HG03108 (cell line): ENCODE data around the gene BID.

Source experiments
- ATAC-seq: cut with Tn5 transposase; IDR thresholded peaks from one replicate; pipeline ENCODE4 v1.9.1; 2021; ENCODE audit warnings: moderate library complexity; ENCODE audit not compliant: unreplicated experiment

BID gene

GRCh38 chr22:17784776-17785175 lies 10.5 kb upstream of the BID start:
- ATAC-seq = no peak

DNA sequence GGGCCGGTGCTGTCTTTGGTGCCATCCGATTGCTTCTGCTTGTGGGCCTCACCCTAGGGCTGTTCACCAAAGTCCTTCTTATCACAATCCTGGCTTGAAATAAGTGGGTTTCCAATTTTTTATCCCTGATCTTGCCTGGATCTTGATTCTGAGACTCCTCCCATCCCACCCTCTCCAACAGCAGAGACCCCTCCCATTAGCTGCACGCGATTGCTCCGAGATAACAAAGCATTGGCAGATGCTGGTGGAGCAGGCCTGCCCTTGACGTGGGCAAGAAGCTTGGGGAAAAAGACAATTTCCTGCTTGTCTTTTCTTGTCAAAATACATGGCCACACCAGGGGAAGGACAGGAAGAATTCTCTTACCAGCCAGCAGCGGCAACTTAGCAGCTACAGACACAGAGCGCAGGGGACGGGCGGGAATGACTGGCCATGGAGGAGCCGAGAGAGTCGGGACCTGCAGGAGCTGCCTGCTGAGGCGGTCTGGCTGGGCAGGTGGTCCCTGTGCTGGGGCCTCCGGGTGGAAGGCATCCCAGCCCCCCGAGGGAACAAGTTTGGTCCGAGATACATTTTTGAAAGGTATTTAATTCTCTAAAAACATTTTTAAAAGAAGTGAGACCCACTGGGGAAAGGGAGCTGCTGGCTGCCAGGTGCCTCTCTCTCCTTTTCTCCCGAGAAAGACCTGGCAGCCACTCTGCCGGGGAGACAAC lies 9.7 kb upstream of the BID start:
- ATAC-seq = no peak

GRCh38 chr22:17783312-17783711 lies 9.0 kb upstream of the BID start:
- no peak for ATAC-seq

- no peak for ATAC-seq
Measured at GRCh38 chr22:17782621-17783020, 8.4 kb upstream of the BID start.

GRCh38 chr22:17782158-17782557 lies 7.9 kb upstream of the BID start:
- no peak for ATAC-seq

DNA sequence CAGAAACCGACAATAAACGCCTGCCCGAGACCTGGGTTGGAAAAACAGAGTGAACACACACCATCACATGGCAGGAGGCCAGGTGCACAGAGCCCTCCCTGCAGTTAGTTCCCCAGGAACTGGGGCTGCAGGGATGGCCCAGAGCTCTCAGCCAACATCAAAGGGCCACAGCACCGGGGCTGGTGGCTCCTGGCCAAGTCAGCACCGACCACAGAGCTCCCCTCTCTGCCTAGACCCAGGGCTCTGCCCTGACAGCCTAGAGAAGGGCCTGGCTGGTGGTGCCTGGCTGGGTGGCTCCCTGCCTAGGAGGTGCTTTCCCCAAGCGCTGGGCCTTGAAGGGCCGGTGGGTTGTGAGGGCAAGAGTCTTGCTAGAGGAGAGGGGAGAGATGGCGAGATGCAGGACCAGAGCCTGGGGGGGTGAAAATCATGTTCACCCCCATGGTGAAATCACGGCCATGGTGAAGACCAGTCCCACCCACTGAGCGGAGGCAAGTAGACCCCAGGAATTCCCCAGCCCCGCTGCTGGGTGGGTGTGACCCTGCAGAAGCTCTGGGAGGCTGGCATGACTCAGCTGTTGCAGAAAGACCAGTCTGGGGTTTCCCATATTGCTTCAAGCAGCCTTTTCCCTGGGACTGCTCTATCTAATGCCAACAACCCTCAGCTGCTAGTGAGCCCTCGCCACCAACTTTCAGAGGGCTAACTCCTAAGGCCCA lies 7.2 kb upstream of the BID start:
- ATAC-seq = peak; percentile 42

GRCh38 chr22:17780741-17781318 lies 6.6 kb upstream of the BID start:
- no peak for ATAC-seq

DNA sequence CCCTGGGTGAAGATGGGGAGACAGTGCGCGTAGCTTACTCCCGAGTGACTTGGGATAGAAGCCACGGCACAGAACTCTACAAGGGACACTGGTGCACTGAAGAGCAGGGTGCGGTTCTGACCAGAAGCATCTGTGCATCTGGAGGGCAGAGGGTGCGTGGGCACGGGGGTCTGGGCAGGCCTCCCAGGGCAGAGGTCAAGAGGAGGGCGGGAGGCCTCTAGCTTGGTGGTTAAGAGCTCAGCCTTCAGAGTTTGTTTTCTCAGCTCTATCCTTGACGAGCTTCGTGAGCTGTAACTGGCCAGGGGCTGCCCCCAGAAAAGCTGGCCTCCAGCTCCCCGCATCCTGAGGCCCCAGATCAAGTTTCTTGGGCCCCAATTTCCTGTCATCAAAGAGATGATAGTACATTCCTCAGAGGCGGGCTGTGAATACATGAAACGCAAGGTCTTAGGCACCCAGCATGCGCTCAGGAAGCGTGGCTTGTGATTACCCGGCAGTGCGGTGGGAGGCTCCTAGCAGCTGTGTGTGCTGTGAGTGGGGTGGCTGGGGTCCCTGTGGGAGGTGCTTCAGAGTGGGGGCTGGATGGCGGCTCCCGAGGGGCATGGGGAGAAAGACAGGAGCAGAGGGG lies 6.0 kb upstream of the BID start:
- ATAC-seq = no peak

DNA sequence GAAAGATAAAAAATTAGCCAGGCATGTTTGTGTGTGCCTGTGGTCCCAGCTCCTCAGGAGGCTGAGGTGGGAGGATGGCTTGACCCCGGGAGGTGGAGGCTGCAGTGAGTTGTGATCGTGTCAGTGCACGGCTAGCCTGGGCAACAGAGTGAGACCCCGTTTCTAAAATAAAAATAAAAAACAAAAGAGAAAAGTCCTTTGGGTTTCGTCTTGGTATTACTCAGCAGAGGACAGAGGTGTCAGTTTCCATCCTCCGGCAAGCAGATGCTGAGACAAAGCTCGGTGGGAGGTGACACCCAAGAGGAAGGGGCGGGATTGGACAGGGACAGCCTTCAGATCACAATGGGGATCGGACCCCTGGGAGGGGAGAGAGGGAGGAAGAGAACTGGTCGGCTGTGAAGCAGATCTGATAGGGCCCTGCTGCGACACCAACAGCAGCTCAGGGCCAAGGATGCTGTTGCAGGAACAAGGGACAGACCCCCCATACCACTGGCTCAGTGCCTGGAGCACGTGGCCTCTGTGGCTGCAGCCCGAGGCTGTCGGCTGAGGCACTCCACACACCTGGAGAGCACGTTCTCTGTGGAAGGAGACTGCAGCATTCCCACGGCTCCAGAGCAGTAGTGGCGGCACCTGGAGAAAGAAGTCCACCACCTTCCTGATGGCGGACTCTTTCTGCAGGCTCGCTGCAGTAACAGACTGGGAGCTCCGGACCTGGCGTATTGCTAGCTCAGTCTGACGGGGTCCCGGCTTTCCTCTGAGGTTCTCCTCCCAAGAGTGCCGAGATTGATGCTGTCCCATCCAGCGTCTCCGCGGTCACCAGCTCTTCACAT lies 5.2 kb upstream of the BID start:
- peak; percentile 20 for ATAC-seq

DNA sequence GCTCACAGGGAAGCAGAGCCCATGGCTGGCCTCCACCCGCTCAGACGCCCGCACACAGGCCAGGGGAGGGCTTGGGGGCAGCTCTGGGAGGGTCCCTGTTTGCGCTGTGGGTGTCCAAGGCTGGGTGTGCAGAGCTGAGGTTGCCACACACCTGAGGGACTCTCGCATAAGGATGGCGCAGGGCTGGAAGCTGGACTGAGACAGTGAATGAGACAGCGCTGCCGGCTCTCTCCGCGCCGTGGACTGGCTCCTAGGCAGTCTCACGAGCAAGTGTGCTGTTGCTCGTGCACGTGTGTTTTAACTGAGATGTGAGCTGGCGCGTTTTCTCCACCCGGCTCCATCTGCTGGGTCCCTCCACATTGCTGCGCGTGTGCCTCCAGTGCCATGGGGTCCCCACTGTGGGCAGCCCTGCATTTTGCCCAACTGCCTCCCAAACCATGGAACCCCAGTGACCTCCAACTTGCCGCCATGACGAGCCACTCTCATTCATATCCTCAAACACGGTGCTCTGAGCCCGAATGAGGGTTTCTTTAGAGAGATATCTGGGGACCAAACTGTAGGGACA lies 4.2 kb upstream of the BID start:
- ATAC-seq = no peak

- no peak for ATAC-seq
Measured at GRCh38 chr22:17777717-17778044, 3.4 kb upstream of the BID start.

DNA sequence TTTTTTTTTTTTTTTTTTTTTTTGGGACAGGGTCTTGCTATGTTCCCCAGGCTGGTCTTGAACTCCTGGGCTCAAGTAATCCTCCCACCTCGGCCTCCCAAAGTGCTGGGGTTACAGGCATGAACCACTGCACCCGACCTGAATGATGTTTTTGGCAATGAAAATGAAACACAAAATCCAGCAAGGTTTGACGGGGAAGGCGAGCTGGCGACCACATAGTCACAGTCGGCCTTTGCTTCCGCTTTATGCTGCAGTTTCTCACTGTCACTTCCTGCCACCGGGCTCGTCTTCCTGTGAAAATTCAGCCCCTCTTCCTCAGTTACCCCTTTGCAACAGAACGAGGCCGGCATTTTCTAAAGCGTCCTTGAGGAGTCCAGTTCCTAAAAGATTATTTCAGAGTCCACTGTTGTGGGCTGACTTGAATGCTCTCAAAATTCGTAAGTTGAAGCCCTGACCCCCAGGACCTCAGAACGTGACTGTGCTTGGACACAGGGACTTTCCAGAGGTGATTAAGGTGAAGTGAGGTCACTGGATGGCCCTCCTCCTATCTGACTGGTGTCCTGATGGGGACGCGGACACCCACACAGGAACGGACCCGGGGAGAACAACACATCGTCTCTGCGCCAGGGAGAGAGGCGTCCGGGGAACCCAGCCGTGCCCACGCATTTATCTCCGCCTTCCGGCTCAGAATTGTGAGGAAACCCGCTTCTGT lies 2.9 kb upstream of the BID start:
- ATAC-seq = no peak

DNA sequence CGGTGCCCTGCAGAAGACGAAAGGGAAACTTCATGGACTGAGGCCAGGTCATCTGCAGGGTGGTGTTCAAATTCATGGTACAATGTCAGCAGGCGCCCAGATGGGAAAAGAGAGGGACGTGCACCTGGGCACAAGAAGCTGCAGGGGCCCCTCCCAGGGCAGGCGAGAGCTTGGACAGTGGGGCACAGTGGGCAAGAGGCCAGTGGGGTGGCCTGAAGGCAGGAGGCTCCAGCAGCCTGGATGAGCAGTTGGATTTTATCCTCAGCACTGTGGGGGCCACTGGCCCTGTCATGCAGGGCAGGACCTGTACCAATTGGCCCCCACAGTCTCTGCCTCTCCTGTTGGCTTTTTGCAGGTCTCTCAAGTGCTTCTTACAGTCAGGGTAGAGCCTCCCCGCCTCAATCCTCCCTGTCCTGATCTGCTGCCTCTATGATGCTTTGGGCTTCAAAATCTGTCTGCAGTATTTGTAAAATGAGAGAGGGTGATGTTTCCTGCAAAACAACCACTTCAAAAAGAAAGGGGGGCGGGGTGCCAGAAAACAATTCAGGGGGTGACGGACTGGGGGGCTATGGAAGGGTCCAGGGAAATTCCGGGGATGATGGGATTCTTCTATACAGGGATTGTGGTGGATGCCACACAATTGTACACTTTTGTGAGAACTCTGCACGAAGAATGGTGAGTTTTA lies 1.7 kb upstream of the BID start:
- no peak for ATAC-seq

DNA sequence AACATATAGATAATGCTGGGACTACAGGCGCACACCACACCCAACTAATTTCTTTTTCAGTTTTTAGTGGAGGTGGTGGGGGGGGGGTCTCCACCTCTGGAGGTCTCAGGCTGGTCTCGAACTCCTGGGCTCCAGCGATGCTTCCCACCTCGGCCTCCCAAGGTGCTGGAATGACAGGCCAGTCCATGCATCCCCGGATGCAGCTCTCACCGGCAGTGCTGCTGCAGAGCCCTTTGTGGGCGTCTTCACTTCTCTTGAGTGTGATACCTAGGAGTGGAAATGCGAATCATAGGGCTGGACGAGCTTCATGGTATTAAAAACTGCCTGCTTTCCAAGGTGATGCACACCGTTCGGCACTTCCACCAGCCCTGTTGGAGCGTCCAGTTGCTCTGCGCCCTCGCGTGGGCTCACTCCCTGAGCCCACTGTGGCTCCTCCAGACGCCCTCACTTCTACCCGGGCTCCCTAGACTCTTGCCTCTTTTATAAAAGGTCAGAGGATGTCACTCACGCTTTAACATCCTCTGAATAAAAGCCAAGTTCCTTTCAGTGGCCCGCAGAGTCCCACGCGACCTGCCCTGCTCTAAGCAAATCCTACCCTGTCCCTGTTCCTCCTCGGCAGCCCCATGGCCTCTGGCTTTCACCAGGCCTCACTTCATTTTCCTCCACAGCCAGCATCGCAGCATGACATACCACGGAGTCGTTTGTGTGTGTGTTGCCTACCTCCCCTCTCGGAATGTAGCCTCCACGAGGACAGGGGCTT lies 837 bp upstream of the BID start:
- ATAC-seq = no peak

- ATAC-seq = no peak
Measured at GRCh38 chr22:17773606-17774205, 563 bp downstream of the BID start.

GRCh38 chr22:17772958-17773605 lies 1.2 kb downstream of the BID start:
- ATAC-seq = no peak

GRCh38 chr22:17772249-17772957 lies 1.9 kb downstream of the BID start:
- no peak for ATAC-seq
